ENCODE results near the gene DMRT3. TPM values are rescaled to one million over a fixed set of nuclear protein-coding genes. Genes with fewer than 3 reads are reported as not detected.
"Not testable (repeated sequence)": the region's sequence is repeated elsewhere in the genome, so short reads cannot be mapped to it uniquely, and the experiment has no call there.

The DMRT3 gene
- total and polyA plus RNA-seq, 8 donors: not detected

DNA sequence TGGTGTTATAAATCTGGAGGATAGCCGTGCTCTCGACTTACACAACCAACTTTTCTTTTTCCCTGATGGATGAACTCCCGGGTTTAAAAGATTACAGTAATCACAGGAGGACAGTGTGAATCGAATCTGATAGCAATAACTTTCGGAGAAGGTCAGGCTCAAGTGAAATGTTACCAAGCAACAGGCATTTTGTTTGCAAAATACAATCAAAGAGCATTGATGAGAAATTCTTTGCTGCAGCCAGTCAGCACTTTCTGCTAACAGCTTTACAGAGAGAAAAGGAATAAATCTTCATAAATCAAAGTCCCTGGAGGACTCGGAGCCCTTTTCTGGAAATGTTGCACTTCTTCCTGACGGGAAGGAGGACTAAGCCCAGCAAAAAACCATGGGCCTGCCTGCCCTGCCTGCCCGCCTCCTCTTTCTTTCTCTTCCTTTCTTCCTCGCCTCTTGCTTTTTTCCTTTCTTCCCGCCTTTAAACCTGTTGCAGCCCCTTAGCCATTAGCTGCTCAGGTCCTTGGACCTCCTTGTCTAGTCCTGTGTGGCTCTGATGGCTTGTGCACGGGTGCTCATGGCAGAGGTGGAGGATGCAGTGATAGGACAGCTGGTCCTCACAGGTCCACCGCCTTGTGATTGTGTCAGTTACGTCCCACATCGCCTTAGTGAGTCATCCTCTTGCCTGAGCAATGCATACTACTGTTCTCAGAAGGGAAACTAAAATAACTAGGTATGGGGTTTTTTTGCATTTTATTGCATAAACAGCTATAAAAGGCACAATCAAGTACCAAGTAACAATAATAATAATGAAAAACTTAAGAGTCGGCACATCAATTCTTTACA, 6.2 kb downstream of the DMRT3 start:
- H3K27me3 ChIP-seq: peaks cover 79 to 100% of the 10 kb centered on the region in 2 donors

DNA sequence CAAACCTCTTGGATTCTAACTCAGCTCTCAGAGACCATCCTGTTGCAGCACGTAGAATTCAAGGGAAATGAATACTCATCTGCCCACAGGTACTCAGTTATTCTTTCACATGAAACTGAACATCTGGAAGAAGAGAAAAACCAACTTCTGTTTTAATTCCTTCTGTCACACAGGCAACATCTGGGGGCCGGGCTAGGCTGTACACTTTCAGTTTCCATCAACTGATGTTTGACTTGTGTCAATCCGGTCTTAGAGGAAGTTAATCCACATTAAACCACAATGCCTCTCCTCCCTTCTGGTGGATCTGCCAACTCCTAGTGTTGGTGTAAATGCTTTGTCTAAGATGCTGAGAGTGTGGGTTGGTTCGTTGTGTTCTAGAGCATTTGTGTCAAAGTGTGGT, 17.6 kb downstream of the DMRT3 start:
- H3K4me1 ChIP-seq: no peaks in the 10 kb centered on the region
- no peak overlapping the region for H3K27ac ChIP-seq
- TF ChIP-seq, protein P1, sequence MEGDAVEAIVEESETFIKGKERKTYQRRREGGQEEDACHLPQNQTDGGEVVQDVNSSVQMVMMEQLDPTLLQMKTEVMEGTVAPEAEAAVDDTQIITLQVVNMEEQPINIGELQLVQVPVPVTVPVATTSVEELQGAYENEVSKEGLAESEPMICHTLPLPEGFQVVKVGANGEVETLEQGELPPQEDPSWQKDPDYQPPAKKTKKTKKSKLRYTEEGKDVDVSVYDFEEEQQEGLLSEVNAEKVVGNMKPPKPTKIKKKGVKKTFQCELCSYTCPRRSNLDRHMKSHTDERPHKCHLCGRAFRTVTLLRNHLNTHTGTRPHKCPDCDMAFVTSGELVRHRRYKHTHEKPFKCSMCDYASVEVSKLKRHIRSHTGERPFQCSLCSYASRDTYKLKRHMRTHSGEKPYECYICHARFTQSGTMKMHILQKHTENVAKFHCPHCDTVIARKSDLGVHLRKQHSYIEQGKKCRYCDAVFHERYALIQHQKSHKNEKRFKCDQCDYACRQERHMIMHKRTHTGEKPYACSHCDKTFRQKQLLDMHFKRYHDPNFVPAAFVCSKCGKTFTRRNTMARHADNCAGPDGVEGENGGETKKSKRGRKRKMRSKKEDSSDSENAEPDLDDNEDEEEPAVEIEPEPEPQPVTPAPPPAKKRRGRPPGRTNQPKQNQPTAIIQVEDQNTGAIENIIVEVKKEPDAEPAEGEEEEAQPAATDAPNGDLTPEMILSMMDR (IDR thresholded peaks at IDR 0.05): no peak
- intact Hi-C loops (cut with DNase I): no loop called here
- no peak for DNase-seq
- no peak for ATAC-seq
- no peaks in the 10 kb centered on the region for H3K36me3 ChIP-seq
- peaks cover 7 to 32% of the 10 kb centered on the region in 2 donors for H3K27me3 ChIP-seq
- no peak overlapping the region for H3K4me3 ChIP-seq
- H3K9me3 ChIP-seq: peaks cover 0 to 5% of the 10 kb centered on the region in 2 donors

More for the DNA sequence above, 6.2 kb downstream of the DMRT3 start:
- ATAC-seq: no peak
- TF ChIP-seq, protein P1 (IDR thresholded peaks at IDR 0.05): no peak
- H3K4me3 ChIP-seq: no peak overlapping the region
- intact Hi-C loops (cut with DNase I): no loop called here
- no peaks in the 10 kb centered on the region for H3K36me3 ChIP-seq
- DNase-seq: no peak
- H3K27ac ChIP-seq: no peak overlapping the region
- no peaks in the 10 kb centered on the region for H3K9me3 ChIP-seq
- no peaks in the 10 kb centered on the region for H3K4me1 ChIP-seq

DNA sequence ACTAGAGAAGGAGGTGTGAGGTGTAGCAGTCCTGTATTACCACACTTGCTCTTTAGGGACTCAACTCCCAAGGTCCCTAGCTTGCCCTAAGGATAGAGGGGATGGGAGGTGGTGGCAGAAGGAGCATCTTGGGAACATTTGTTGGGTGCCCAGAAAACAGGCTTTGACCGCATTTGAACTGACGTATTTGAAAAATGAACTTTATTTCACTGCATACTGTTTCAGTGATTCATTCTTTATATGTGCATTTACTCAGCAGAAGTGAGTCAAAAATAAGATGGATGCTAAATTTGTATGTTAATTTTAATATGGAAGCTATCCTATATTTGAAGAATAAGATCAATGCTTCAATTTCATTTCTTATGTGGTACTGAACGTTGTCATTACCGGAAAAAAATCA, 18.7 kb downstream of the DMRT3 start:
- TF ChIP-seq, protein P1 (IDR thresholded peaks at IDR 0.05): no peak
- Histone ChIP-seq H3K9me3 (peaks cover 0 to 5% of the 10 kb centered on the region in 2 donors), H3K36me3 (no peaks in the 10 kb centered on the region), H3K27me3 (peaks cover 7 to 20% of the 10 kb centered on the region in 2 donors), H3K4me3 (no peak overlapping the region), H3K4me1 (no peaks in the 10 kb centered on the region), H3K27ac (no peak overlapping the region)
- ATAC-seq (no peak), DNase-seq (no peak)
- intact Hi-C loops (cut with DNase I): no loop called here

DNA sequence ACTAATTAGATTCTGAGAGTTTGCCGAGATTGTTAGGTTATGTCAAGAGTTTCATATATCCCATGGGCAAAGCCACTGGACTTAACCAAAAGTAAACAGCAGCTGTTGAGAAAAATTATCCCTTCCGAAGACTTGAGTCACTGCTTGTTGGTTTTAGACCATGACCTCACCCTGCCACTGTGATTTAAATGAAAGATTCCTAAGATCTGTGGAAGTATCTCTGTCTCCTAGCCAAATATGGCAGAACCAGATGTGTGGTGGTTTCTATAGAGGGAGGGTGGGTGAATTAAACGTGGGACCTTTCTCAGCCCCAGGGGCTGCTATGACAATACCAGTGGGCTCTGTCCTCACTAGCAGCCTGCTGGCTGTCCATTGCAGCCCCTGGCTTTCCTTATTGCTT, 19.3 kb downstream of the DMRT3 start:
- TF ChIP-seq, protein P1 (IDR thresholded peaks at IDR 0.05): no peak
- H3K4me1 ChIP-seq: no peaks in the 10 kb centered on the region
- peaks cover 7 to 14% of the 10 kb centered on the region in 2 donors for H3K27me3 ChIP-seq
- H3K27ac ChIP-seq: no peak overlapping the region
- H3K9me3 ChIP-seq: peaks cover 0 to 5% of the 10 kb centered on the region in 2 donors
- no peak overlapping the region for H3K4me3 ChIP-seq
- DNase-seq (no peak), ATAC-seq (peak; percentile 27)
- intact Hi-C loops (cut with DNase I): no loop called here
- no peaks in the 10 kb centered on the region for H3K36me3 ChIP-seq

DNA sequence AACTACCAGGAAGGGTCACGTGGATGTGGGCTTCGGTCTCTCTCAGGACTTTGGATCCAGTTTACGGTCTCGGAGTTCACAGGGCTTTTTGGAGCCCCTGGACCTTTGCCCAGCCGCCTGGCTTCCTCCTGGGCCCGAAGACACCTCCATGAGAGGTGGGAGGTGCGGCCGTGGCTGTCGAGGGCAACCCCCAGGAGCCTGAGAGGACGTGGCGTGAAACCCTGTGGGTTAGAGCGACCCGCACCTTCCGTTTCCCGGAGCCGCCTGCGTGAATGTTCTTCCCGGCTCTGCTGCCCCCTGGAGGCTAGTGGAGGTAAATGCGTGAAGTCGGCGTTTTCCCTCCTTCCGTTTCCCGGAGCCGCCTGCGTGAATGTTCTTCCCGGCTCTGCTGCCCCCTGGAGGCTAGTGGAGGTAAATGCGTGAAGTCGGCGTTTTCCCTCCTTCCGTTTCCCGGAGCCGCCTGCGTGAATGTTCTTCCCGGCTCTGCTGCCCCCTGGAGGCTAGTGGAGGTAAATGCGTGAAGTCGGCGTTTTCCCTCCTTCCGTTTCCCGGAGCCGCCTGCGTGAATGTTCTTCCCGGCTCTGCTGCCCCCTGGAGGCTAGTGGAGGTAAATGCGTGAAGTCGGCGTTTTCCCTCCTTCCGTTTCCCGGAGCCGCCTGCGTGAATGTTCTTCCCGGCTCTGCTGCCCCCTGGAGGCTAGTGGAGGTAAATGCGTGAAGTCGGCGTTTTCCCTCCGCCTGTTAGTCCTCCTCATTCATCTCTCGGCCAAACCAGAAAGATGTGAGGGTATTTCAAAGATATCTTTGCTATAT, 22.1 kb downstream of the DMRT3 start:
- H3K27me3 ChIP-seq; DNase-seq; intact Hi-C loops (cut with DNase I); H3K4me1 ChIP-seq; H3K4me3 ChIP-seq; H3K9me3 ChIP-seq; H3K36me3 ChIP-seq; ATAC-seq; H3K27ac ChIP-seq: not testable (repeated sequence)
- TF ChIP-seq, protein P1 (IDR thresholded peaks at IDR 0.05): peak; percentile 9 to 26
